HG02973 (cell line): Measurements from ENCODE around the gene VSIG10L.

ENCODE experiments used
- ATAC-seq: cut with Tn5 transposase; IDR thresholded peaks from one replicate; pipeline ENCODE4 v1.9.1; 2021; ENCODE audit warnings: moderate library complexity; ENCODE audit not compliant: unreplicated experiment

VSIG10L gene

DNA sequence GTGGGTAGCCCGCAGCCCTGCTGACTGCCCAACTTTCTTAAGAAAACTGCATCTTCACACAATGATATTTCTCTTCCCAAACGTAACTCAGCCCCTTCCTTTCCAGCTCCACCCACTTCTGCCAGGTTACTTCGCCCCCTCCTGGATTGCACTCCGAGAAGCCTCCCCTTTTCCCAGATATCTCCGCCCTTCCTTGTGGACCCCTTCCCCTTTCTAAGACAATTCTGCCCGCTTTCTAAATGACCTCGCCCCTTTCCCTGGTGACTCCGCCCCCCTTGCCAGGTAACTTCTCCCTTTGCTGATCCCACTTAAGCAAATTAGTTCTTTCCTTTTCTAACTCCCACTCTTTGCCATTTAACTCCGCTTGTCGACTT lies 2.6 kb downstream of the VSIG10L start:
- ATAC-seq: peak; percentile 1

DNA sequence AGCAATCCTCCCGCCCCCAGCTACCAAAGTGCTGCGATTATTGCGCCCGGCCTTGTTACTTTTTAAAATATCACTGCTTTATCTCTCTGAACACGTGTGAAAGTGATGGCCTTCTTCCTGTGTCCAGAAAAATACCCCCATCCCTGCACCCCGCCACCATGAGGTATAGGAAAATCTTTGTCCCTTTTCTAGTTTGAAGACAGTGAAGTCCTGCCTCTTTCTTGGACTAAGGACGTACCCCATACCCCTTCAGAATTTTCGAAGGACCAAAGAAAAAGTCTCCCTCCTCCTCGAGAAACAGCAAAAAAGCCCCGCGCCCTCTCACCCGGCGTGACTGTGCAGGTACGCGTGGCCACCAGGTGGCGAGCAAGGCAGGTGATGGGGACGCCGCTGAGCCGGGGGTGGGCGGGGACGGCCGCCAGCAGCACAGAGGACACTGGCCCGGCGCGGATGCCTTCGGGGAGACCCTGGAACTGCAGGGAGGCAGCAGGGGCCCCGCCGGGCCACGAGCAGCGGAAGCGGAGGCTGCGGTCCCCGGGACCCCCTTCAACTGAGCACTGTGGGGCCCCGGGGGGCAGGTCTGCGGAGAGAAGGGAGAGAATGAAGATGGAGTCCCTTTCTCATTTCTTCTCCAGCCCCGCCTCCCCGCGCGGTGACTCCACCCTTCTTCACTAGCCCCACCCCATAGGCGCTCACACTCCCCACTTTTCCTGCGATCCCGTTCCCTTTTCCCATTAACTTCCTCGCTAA lies 3.2 kb downstream of the VSIG10L start:
- ATAC-seq: peak; percentile 63

DNA sequence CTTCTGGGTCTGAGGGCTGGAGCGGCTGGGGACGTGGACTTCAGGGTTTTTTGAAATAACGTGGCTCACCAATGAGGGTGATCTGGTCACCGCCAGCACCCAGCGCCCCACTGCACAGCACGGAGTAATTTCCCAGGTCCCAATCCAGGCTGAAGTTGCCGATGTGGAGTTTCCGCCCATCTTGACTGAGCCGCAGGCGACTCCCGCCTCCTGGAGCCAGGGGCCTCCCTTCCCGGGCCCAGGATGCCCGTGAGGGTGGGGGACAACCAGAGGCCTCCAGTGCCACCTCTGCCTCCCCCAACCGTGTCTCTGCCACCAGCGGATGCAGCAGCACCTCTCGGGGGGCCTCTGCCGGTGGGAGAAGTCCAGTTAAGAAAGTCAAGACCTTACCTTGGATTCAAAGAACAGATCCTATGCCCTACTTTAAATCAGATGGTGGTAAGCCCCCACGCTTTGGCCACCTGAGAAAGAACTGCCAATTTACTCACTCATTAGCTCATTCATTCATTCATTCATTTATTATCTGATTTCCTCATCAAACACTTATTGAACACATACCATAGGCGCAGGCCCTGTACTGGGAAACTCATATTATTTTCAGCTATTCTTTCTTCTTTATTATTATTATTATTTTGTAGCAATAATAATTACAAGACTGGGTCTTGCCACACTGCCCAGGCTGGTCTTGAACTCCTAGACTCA lies 3.9 kb downstream of the VSIG10L start:
- no peak for ATAC-seq

DNA sequence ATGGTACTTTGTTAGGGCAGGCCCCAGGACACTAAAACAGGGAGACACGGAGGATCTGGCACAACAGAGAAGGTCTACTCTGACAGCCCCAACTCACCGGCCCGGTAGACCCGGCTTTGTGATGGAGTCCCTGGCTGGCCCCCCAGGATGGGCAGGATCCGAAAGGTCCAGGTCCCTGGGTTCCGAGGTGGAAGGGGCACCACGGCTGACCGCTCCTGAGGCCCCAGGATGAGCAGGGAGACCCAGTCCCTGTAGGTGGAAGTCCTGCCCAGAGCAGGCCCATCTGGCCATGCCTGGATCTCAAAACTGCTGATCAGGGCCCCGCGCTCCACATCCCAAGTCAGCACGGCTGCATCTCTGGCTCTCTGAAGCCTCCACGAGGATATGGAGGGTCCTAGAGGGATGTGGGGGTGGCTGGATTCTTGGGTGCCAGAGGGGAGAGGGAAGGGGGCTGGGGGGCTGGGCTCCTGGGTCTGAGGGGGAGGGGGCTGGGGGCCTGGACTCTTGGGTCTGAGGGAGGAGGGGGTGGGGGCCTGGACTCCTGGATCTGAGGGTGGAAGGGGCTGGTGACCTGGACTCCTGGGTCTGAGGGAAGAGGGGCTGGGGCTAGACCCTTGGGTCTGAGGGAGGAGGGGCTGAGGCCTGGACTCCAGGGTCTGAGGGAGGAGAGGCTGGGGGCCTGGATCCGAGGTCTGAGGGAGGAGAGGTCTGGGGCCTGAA lies 4.6 kb downstream of the VSIG10L start:
- ATAC-seq: no peak

DNA sequence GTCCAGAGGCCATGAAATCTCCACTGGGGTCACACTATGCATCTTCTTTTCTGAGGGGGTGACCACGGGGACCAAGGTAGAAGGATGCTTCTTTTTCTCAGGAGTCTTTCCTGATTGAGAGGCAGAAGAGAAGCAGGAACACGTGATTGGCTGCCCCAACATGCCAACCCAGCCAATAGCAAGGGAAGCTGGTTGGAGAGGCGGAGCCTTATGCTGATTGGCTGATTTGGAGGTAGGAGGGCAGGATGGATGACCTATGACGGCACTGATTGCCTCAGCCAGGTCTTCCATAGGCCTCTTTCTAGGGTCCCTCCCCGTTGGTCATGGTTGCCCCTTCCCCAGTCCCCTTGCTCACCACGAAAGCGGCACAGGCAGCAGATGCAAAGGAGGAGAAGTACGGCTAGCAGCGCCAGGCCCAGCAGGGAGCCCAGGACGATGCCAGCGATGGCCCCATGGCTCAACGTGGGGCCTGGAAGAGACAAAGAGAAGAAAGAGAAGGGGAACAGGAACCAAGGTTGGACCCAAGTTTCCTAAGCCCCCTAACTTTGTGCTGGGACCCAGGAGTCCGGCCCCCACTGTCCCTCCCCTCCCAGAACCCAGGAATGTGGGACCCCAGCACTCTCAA lies 8.0 kb downstream of the VSIG10L start:
- ATAC-seq: no peak

DNA sequence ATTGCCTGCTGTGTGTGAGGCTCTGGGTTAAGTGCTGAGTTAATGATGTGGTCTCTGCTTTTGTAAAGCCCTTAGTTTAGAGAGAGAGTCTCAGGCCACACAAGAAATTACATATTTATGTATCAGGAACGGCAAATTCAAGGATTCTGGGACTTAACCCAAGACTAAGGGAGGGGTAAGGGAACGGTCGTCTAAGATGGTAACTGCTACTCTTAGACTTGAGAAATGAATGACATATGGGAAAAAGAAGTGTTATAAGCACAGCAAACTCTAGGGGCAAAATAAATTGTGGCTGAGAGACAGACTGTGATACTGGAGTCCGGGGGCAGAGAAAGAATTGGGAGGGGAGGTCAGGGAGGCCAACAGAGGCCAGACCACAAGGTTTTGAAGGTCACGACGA lies 10.2 kb downstream of the VSIG10L start:
- ATAC-seq: no peak

DNA sequence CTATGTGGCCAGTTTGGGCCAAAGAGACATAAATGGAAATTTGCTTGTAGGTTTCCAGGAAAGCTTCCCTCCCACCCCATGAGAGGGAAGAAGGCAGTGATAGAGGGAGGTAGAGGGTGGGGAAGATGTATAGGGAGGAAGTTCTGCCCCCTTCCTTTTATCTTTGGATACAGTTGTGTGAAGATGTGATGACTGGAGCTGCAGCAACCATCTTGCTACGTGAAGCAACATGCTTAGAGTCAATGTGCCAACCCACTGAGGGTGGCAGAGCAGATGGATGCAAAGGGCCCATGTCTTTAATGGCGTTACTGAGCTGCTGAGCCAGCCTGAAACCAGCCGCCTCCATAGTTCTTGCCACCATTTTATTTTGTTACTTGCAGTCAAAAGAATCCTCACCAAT lies 10.7 kb downstream of the VSIG10L start:
- ATAC-seq: no peak

DNA sequence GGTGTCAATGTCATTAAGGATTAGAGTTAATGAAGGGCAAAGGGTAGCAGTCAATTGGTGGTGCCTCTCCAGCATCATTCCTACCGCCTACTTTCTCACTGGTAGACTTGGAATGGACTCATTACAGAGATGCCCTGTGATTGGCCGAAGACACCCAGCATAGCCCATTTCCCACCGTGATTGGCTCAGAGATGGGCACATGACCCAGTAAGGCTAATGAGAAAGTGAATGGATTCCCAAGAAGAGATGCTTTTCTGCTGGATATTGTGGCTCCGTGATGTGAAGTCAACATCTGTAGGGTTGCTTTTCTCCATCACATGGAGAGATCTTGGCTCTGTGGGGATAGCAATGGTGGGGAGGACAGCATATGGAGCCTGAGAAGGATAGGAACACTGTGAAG lies 11.6 kb downstream of the VSIG10L start:
- ATAC-seq: no peak

DNA sequence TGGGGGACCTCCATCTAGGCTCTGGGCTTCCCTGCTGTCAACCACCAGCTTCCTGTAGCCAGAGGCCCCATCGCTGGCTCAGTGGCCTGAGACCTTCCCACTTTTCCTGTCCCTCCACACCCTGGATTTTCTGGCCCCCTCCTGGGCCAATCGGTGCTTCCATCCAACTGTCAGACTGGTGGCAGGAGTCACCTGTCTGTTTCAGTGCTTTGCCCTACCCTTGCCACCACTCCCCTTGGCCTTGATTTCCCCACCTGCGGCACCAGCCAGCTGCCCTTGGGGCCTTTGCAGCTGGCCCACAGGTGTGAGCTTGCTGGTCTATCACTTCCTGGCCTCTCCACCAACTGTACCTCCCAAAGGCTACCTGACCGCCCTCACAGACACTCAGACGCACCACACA lies 12.5 kb downstream of the VSIG10L start:
- ATAC-seq: no peak

DNA sequence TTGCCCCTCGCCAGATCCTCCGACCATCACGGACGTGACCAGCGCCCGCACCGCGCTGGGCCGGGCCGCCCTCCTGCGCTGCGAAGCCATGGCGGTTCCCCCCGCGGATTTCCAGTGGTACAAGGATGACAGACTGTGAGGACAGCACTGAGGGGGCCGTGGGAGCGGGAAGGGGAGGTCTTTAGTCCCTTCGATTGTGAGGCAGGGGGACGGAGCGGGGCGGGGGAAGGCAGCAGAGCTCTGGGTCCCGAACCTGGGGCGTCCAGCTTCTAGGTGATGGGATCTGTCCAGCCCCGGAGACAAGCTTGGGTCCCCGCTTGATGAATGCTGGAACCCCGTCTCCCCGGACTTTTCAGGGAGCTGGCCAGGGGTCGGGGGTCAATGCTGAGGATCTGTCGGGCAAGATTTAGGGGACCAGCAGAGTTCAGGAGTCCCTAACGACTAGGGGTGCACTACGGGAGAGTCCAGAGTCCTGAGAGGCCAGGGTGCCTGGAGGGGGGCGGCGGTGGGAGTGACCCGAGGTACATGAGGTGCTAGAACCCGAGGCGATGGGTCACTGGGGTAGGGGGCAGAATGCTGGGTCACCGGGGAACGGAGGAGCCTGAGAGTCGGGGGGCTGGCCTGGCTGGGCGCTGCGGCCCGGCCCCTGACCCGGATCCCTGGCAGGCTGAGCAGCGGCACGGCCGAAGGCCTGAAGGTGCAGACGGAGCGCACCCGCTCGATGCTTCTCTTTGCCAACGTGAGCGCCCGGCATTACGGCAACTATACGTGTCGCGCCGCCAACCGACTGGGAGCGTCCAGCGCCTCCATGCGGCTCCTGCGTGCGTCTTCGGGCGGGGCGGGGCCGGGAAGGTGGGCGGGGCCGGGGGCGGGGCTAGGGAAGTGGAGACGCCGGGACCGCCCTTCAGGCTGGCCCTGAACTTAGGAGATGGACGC lies 14.6 kb downstream of the VSIG10L start:
- no peak for ATAC-seq

DNA sequence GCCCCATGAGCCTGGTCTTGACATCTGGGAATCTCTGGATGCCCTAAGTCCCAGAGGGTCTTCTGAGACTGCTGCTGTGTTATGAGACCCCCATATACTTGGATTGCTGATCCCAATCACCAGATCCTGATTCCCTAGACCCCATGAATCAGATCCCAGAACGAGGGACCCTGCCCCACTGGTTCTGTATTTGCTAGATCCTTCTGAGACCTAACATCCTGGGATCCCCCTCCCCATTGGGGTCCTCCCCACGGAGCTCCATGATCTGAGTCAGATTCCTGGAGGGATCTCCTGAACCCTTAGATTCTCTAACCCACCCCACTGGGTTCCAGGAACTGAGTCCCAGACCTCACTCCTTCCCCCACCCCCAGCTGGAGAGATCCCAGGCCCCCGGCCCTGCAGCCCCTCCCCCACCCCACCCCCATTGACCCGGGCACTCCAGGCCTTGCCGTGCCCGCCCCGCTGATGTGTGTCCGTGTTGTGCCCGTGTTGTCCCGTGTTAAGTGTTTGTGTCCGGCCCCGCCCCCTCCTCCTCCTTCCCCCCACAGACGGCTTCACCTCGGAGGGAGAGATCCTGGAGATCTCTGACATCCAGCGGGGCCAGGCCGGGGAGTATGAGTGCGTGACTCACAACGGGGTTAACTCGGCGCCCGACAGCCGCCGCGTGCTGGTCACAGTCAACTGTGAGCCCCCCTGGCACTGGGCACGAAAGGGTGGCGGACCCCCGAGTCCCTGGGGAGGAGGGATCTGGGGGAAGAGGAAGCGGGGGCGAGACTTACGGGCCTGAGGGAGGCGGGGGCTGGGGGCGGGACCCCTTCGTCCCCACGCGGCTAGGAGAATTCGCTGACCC lies 15.5 kb downstream of the VSIG10L start:
- no peak for ATAC-seq

DNA sequence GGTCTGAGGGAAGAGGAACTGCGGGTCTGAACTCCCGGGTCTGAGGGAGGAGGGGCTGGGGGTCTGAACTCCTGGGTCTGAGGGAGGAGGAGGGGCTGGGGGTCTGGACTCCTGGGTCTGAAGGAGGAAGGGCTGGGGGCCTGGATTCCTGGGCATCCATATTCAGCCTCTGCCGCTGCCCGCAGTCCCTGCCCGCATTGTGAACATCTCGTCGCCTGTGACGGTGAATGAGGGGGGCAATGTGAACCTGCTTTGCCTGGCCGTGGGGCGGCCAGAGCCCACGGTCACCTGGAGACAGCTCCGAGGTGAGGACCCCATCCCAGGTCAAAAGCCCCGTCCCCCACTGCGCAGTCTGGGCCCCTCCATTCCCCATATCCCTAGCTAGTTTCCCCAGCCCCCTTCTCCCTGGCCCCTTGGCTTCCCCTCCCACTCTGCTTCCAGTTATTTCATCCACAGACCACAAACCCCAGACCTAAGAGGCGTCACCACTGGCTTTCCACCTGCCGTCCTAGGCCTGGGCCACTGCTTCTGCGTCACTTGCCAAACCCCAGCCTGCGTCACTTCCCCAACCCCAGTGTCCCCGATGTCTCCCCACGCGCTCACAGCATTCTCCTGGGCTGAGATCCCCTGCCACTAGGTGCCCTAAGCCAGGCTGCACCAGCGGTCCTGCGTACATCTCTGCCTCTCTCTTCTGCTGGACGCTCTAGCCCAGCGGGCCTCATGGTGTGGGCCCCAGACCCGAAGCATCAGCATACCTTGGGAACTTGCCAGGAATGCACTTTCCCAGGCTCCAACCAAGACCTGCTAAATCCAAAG lies 16.6 kb downstream of the VSIG10L start:
- no peak for ATAC-seq

DNA sequence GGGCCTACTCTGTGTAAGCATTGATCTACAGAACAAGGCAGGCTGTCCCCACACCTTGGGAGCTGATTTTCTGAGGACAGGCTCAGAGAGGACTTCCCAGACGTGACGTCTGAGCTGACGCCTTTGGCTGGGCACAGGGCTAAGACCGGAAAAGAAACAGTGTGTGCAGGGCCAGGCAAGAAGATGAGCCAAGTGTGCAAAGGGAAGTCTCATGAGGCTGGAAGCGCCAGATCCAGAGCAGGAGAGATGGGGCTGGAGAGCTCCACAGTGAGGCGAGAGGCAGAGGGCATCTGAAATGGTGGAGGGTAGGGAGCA lies 17.8 kb downstream of the VSIG10L start:
- no peak for ATAC-seq

DNA sequence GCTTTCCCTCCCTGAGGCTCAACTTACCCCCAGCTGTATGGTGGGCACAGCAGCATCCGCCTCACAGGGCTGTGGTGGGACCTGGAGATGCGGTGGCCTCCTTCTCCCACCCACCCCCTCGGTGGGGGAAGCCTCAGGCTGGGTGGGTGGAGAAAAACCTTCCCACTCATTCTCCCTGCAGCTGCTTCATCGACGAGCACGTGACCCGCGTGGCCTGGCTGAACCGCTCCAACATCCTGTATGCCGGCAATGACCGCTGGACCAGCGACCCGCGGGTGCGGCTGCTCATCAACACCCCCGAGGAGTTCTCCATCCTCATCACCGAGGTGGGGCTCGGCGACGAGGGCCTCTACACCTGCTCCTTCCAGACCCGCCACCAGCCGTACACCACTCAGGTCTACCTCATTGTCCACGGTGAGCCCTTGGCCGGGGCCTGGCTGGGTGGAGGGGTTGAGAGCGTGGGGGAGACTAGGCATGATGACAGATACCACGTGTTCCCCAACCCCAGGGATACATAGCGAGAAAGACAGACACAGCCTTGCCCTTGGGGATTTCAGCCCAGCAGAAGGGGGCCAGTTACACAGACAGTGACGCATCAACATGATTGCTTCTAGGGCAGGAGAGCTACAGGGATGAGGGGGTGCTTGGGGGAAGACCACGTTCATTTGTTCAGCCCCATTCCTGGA lies 18.3 kb downstream of the VSIG10L start:
- ATAC-seq: no peak

DNA sequence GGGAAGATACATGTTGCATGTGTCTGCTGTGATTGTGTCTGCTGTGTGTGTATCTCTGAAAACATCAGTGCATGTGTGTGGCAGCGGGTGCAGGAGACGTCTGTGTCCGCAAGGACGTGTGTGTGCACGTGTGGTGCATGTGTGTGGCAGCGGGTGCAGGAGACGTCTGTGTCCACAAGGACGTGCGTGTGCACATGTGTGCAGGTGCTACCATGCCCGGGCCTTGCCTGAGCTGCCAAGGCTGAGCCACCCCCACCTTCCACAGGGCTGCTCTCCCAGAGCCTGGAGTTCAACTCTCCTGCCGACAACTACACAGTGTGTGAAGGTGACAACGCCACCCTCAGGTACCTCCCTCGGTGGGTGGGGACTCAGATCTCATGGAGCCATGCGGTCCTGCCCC lies 20.1 kb downstream of the VSIG10L start:
- no peak for ATAC-seq

DNA sequence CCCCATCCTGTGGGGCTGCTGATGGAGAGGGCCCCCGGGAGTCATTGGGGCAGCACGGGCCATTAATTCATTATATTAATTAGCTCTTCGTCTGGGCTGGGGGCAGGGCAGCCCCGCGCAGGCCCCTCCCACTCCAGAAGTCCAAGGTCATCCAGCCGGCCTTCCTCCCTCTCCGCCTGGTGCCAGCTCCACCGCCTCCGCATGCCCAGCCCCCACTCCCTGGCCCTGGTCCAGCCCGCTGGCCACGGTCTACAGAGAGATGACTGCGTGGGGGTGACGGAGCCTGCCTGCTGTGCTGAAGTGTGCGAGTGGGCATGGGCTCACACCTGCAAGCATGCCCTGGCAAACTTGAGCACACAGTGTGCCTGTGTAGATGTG lies 21.7 kb downstream of the VSIG10L start:
- no peak for ATAC-seq

DNA sequence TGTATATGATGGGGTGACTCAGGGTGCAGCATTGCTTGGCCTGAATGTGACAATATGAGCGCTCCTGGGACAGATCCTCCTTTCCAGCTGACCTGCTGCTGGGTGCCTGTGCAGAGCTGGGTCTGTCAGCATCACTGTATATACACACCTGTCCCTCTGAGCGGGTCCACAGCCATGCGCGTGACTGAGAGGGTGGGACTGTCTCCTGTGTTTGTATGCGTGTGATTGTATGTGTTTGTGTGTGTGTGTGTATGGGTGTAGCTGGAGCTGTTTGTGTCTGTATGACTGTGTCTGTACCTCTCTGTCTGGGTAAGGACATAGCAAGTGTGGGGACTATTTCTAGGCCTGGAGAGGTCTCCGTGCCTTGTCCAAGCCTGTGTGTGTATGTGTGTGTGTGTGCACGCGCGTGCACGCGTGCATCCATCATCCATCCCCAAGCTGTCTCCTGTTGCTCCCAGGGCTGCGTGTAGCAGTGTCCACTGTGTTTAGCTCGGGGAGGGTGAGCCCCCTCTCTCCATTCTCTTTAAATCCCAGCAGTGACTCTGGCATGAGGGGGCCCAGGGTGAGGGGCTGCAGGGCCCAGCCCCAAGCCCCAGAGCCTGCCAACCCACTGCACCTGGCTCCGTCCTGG lies 22.2 kb downstream of the VSIG10L start:
- ATAC-seq: no peak
